Prostate gland (tissue), 2 donors: ENCODE data around the gene CLCNKB. TPM values are rescaled to one million over a fixed set of nuclear protein-coding genes. Genes with fewer than 3 reads are reported as not detected.
"Not testable (repeated sequence)": the region's sequence is repeated elsewhere in the genome, so short reads cannot be mapped to it uniquely, and the experiment has no call there.

Experiments
- DNase-seq: peaks from one replicate; pipeline ENCODE4 v3.0.0-alpha.2; 2019; ENCODE audit warnings: low spot score
- H3K27ac ChIP-seq, 2 donors: fragments of 200-600 bp; sonication (generic); 2 replicates each; pipeline ENCODE4 v1.5.1; 2017 to 2019
- H3K27me3 ChIP-seq: fragments of 200-600 bp; sonication (generic); replicated peaks from 2 replicates; pipeline ENCODE4 v1.5.1; 2019; ENCODE audit not compliant: insufficient read depth
- H3K36me3 ChIP-seq, 2 donors: fragments of 200-600 bp; sonication (generic); 1 replicate in 1 of 2; 2 replicates in 1 of 2; pipeline versions ENCODE4 v1.5.1 to v1.8.1; 2017 to 2019
- H3K4me1 ChIP-seq: fragments of 200-600 bp; sonication (generic); replicated peaks from 2 replicates; pipeline ENCODE4 v1.5.1; 2019
- H3K4me3 ChIP-seq, 2 donors: fragments of 200-600 bp; sonication (generic); 2 replicates each; pipeline ENCODE4 v1.5.1; 2017 to 2019
- H3K9me3 ChIP-seq: fragments of 200-600 bp; sonication (generic); 2 replicates; pipeline ENCODE4 v1.5.1; 2017
- POLR2A ChIP-seq: fragments of 450-650 bp; IDR thresholded peaks from one replicate; pipeline ENCODE4 v1.6.1; 2016; ENCODE audit warnings: antibody characterized with exemption, mild to moderate bottlenecking
- POLR2AphosphoS5 ChIP-seq: sonication (generic); formaldehyde crosslinking; IDR thresholded peaks from one replicate; pipeline ENCODE4 v1.6.1; 2017; ENCODE audit warnings: antibody characterized with exemption
- WGBS: methylation state at CpG from one replicate; pipeline ENCODE4 v1.1.5; 2018; 5-methylcytosine and 5-hydroxymethylcytosine counted together
- intact Hi-C: fragments of 100-400 bp; cut with DNase I; formaldehyde crosslinking; loops from one replicate; pipeline ENCODE4 v1.14.2; 2022
- total RNA-seq, 2 donors: library from RNA; depleted of rRNA; stranded (reverse); fragments of >200 nt; gene quantifications; one replicate each; pipeline ENCODE4 v1.1.0, GENCODE V29; 2016
- TF ChIP-seq, protein P1 (sequence below), 4 experiments: fragments of 200-600 bp in 2 of 4; fragments of 450-650 bp in 2 of 4; sonication (generic) in 2 of 4; IDR thresholded peaks; 1 replicate in 3 of 4; 2 replicates in 1 of 4; pipeline ENCODE4 v1.5.1; 2016 to 2019; ENCODE audit warnings: antibody characterized with exemption in 4 of 4, mild to moderate bottlenecking in 2 of 4, moderate library complexity in 2 of 4

CLCNKB gene
- total RNA-seq, 2 donors from 2014 or later = 1.0 to 1.9 TPM

DNA sequence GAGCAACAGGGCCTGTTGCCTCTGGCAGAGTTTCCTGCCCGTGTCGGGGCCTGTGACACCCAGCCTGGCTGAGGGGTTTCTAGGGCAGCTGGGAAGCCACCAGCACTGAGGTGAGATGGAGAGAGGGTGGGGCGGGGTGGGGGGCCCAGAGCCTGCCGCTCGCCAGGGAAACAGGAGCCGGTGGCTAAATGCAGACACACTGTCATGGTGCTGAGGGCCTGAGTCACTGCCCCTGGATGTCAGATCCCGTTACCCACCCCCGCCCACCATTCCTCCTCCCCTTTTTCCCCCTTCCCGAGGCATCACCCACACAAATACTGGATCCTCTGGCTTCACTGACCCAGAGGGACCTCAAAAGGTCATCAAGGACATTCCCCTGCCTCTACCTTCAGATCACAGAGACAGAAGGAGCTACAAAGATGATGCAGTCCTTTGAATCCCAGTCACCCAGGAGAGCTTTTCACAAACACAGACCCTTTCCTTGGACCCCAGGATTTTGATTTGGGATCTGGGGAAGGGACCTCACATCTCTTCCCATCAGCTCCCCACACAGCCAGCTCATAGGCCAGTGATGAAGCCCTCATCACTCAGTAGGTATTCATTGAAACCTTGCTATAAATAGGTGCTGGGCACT lies 23.8 kb upstream of the CLCNKB start:
- Histone ChIP-seq H3K4me1 (no peaks in the 10 kb centered on the region), H3K27me3 (no peaks in the 10 kb centered on the region), H3K36me3 (no peaks in the 10 kb centered on the region), H3K4me3 (no peak overlapping the region), H3K9me3 (no peaks in the 10 kb centered on the region), H3K27ac (peak overlapping the region; percentile 78 to 84)
- DNase-seq = no peak
- TF ChIP-seq POLR2A (no peak), POLR2AphosphoS5 (no peak)
- 49% methylated on average over 9 of the region's 9 CpGs for WGBS
- intact Hi-C loops = no loop called here

DNA sequence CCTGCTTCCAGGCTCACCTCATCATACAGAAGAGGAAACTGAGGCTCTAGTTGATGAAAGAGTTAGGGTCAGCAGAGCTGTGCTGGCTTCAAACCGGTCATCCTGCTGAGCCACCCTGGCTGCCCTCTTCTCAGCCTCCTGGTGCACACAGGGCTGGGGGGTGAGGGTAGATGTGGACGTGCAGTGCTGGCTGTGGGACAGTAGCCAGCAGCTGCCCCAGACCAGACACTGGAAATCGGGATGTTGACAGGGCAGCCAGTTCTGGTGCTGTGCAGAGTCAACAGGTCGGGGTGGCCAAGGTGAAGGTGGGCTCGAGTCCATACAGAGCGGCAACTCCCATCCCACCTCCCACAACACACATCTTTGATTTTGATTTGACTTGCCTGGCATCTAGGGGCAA lies 23.3 kb upstream of the CLCNKB start:
- Histone ChIP-seq H3K4me1 (no peaks in the 10 kb centered on the region), H3K27ac (peak overlapping the region; percentile 78 to 84), H3K4me3 (no peak overlapping the region), H3K9me3 (no peaks in the 10 kb centered on the region), H3K27me3 (no peaks in the 10 kb centered on the region), H3K36me3 (no peaks in the 10 kb centered on the region)
- no peak for DNase-seq
- intact Hi-C loops = no loop called here
- TF ChIP-seq POLR2AphosphoS5 (no peak), POLR2A (no peak)
- TF ChIP-seq, protein P1, sequence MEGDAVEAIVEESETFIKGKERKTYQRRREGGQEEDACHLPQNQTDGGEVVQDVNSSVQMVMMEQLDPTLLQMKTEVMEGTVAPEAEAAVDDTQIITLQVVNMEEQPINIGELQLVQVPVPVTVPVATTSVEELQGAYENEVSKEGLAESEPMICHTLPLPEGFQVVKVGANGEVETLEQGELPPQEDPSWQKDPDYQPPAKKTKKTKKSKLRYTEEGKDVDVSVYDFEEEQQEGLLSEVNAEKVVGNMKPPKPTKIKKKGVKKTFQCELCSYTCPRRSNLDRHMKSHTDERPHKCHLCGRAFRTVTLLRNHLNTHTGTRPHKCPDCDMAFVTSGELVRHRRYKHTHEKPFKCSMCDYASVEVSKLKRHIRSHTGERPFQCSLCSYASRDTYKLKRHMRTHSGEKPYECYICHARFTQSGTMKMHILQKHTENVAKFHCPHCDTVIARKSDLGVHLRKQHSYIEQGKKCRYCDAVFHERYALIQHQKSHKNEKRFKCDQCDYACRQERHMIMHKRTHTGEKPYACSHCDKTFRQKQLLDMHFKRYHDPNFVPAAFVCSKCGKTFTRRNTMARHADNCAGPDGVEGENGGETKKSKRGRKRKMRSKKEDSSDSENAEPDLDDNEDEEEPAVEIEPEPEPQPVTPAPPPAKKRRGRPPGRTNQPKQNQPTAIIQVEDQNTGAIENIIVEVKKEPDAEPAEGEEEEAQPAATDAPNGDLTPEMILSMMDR (IDR thresholded peaks at IDR 0.05) = no peak
- 84% methylated on average over 6 of the region's 6 CpGs for WGBS

- H3K9me3 ChIP-seq, H3K4me1 ChIP-seq, H3K36me3 ChIP-seq, DNase-seq, H3K4me3 ChIP-seq, intact Hi-C loops, H3K27ac ChIP-seq, H3K27me3 ChIP-seq: not testable (repeated sequence)
- 91% methylated on average over 9 of the region's 9 CpGs for WGBS
These were observed 22.7 kb upstream of the CLCNKB start for GRCh38 chr1:16020878-16021277.

- Histone ChIP-seq H3K4me1 (no peaks in the 10 kb centered on the region), H3K4me3 (no peak within 1 kb of the TSS), H3K36me3 (no peaks in the 10 kb centered on the region), H3K9me3 (no peaks in the 10 kb centered on the region), H3K27ac (no peak within 1 kb of the TSS), H3K27me3 (no peaks in the 10 kb centered on the region)
- 49% methylated on average over 6 of the region's 6 CpGs for whole genome bisulfite sequencing
- intact Hi-C loops = no loop called here
- TF ChIP-seq POLR2A = no peak
- DNase-seq = no peak
These were observed 21.9 kb upstream of the CLCNKB start, which contains the start of gene CLCNKA for GRCh38 chr1:16021681-16022080. CLCNKA (plus strand) TSS chr1:16022036; CDS start chr1:16022620, 584 bp downstream.

GRCh38 chr1:16022393-16022792 lies 21.2 kb upstream of the CLCNKB start:
- H3K27me3 ChIP-seq = no peaks in the 10 kb centered on the region
- TF ChIP-seq POLR2A (no peak), POLR2AphosphoS5 (no peak)
- TF ChIP-seq, protein P1 (IDR thresholded peaks at IDR 0.05) = no peak
- intact Hi-C loops = no loop called here
- peaks cover 4% of the 10 kb centered on the region for H3K4me1 ChIP-seq
- DNase-seq = no peak
- H3K4me3 ChIP-seq = no peak overlapping the region
- no peaks in the 10 kb centered on the region for H3K9me3 ChIP-seq
- WGBS = 85% methylated on average over 11 of the region's 11 CpGs
- H3K27ac ChIP-seq = no peak overlapping the region
- no peaks in the 10 kb centered on the region for H3K36me3 ChIP-seq

DNA sequence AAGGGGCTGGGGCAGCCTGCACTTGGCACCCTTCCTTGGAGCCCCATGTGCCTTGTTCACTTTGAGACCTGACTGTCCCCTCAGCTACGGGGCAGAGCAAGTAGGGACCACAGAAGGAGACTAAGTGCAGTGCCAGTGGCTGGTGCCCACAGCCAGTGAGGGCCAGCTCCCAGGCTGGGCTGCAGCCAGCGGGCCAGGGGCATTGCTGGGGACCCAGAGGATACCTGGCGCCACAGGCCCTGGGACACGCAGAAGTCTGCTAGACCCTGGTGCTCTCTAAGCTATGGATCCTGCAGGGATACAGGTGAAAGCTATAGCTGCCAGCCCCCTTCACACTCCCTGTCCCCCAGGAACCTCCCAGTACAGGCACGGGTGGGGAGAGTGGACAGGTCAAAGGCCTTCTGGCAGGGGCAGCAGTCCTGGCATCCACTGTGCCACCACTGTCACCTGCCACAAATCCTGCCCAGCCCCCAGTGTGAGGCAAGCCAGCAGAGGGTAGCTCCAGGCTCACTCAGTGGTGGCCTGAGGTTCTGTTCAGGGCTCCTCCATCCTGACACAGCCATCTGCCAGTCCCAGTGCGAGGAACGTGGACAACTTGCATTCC lies 20.4 kb upstream of the CLCNKB start:
- DNase-seq = no peak
- Histone ChIP-seq H3K27me3 (no peaks in the 10 kb centered on the region), H3K4me3 (no peak overlapping the region), H3K9me3 (no peaks in the 10 kb centered on the region), H3K4me1 (peaks cover 4% of the 10 kb centered on the region), H3K27ac (no peak overlapping the region), H3K36me3 (no peaks in the 10 kb centered on the region)
- WGBS = 80% methylated on average over 6 of the region's 7 CpGs
- intact Hi-C loops = no loop called here
- TF ChIP-seq POLR2AphosphoS5 (no peak), POLR2A (no peak)
- TF ChIP-seq, protein P1 (IDR thresholded peaks at IDR 0.05) = no peak

- DNase-seq, H3K36me3 ChIP-seq, H3K27me3 ChIP-seq, intact Hi-C loops, H3K4me1 ChIP-seq, H3K27ac ChIP-seq, H3K9me3 ChIP-seq, H3K4me3 ChIP-seq: not testable (repeated sequence)
- WGBS = 42% methylated on average over 10 of the region's 10 CpGs
These were observed 17.3 kb upstream of the CLCNKB start for GRCh38 chr1:16026302-16026701.
